ENCODE data around the gene RAB27B.

The RAB27B gene

DNA sequence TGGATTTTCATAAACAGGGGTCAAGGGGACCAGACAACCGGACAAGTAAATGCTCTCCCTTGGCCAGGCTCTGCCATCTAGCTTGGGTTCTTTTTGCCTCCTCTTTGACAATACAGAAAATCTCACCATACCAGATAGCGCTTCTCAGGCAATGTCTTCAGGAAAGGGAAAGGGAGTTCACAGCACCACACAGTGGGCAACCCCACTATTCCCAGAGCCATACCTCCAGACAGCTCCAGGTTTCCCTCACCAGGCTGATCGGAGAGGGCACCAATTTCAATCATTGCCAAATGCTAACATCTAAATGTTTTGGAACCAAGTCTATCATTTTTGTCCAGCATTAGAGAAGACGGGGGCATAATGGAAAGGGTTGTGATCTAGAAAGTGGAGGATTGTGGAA lies 102.9 kb downstream of the RAB27B start:
- Histone ChIP-seq H3K4me3 (IDR thresholded peaks at IDR 0.05; ENCODE audit: insufficient read depth, low read depth, low read length) (no peak overlapping the region), H3K79me2 (ENCODE audit: insufficient read depth, low read depth) (no peaks in the 10 kb centered on the region), H2AFZ (ENCODE audit: low read depth) (no peak overlapping the region), H3K27ac (no peak overlapping the region), H3K9ac (no peak overlapping the region), H3K27me3 (ENCODE audit: insufficient read depth, low read depth) (no peaks in the 10 kb centered on the region), H3K4me1 (ENCODE audit: low read depth, poor library complexity, severe bottlenecking) (no peaks in the 10 kb centered on the region), H3K4me2 (no peak overlapping the region), H3K36me3 (ENCODE audit: insufficient read depth) (no peaks in the 10 kb centered on the region), H4K20me1 (ENCODE audit: insufficient read depth) (no peaks in the 10 kb centered on the region)
- TF ChIP-seq, protein P1, sequence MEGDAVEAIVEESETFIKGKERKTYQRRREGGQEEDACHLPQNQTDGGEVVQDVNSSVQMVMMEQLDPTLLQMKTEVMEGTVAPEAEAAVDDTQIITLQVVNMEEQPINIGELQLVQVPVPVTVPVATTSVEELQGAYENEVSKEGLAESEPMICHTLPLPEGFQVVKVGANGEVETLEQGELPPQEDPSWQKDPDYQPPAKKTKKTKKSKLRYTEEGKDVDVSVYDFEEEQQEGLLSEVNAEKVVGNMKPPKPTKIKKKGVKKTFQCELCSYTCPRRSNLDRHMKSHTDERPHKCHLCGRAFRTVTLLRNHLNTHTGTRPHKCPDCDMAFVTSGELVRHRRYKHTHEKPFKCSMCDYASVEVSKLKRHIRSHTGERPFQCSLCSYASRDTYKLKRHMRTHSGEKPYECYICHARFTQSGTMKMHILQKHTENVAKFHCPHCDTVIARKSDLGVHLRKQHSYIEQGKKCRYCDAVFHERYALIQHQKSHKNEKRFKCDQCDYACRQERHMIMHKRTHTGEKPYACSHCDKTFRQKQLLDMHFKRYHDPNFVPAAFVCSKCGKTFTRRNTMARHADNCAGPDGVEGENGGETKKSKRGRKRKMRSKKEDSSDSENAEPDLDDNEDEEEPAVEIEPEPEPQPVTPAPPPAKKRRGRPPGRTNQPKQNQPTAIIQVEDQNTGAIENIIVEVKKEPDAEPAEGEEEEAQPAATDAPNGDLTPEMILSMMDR (conservative IDR thresholded peaks at IDR 0.05; ENCODE audit: low read depth, low read length), result no peak

DNA sequence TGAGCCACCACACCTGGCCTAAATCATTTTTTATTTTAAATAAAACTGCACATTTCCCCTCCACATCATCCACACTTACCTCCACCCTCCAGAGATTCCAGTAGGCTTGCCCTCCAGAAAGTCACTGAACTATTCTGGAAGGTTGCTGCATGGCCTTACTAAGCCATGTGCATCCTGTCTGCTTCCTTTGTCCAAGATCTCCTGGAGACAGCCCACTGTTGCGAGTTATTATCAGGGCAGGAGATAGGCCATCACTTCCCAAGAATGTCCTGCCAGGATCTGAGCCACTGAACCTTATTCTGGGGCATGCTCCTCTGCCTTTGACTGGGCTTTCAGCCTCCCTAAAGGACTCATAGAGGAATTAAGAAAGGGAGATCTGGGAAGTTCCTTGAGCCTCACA lies 104.2 kb downstream of the RAB27B start:
- TF ChIP-seq, protein P1 (conservative IDR thresholded peaks at IDR 0.05; ENCODE audit: low read depth, low read length), result no peak
- H3K4me1 ChIP-seq (ENCODE audit: low read depth, poor library complexity, severe bottlenecking), result no peaks in the 10 kb centered on the region
- no peaks in the 10 kb centered on the region for H3K79me2 ChIP-seq (ENCODE audit: insufficient read depth, low read depth)
- H3K4me2 ChIP-seq, result no peak overlapping the region
- no peaks in the 10 kb centered on the region for H3K27me3 ChIP-seq (ENCODE audit: insufficient read depth, low read depth)
- no peaks in the 10 kb centered on the region for H3K36me3 ChIP-seq (ENCODE audit: insufficient read depth)
- no peak overlapping the region for H3K27ac ChIP-seq
- no peak overlapping the region for H2AFZ ChIP-seq (ENCODE audit: low read depth)
- no peak overlapping the region for H3K4me3 ChIP-seq (IDR thresholded peaks at IDR 0.05; ENCODE audit: insufficient read depth, low read depth, low read length)
- H4K20me1 ChIP-seq (ENCODE audit: insufficient read depth), result no peaks in the 10 kb centered on the region
- no peak overlapping the region for H3K9ac ChIP-seq

DNA sequence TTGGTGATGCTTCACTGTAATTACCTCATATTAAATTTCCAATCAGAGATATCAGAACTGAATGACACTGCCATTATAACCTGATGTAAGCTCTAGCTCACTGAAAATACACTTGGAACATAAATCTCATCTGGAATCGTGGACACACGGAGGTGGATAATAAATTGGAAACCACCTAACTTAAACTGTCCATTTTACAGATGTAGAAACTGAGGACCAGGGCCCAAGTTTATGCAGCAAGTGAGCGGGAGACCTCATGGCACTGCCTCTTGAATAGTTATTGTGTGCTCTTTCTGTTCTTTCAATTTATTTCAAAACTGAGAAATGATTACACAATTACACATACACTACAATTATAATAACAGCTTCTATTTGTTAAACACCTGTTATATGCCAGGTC lies 110.2 kb downstream of the RAB27B start:
- Histone ChIP-seq H3K36me3 (ENCODE audit: insufficient read depth) (no peaks in the 10 kb centered on the region), H4K20me1 (ENCODE audit: insufficient read depth) (no peaks in the 10 kb centered on the region), H3K79me2 (ENCODE audit: insufficient read depth, low read depth) (no peaks in the 10 kb centered on the region), H3K27me3 (ENCODE audit: insufficient read depth, low read depth) (no peaks in the 10 kb centered on the region), H3K4me2 (no peak overlapping the region), H3K4me1 (ENCODE audit: low read depth, poor library complexity, severe bottlenecking) (no peaks in the 10 kb centered on the region), H2AFZ (ENCODE audit: low read depth) (no peak overlapping the region), H3K27ac (no peak overlapping the region), H3K9ac (no peak overlapping the region), H3K4me3 (IDR thresholded peaks at IDR 0.05; ENCODE audit: insufficient read depth, low read depth, low read length) (no peak overlapping the region)
- TF ChIP-seq, protein P1 (conservative IDR thresholded peaks at IDR 0.05; ENCODE audit: low read depth, low read length), result no peak

DNA sequence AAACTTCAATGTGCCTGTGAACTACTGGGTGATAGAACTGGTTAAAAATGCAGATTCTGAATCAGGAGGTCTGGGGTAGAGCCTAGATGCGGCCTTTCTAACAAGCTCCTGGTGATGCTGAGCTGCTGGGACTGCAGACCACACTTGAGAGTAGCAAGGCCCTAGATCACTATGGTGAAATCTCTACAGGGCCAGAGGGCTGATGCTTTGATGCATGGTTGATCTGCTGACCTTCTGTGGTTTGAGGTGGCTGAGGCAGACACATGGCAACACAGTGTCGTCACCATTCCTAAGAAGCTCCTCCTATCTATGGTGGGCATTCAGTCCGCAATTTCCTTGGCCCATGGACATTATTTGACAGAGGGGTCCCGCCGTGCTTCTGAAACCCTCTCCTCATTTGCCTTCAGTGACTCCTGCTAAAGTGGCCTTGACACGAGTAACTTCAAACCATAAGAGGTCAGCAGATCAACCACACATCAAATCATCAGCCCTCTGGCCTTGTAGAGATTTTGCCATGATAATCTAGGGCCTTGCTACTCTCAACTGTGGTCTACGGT lies 111.2 kb downstream of the RAB27B start:
- H3K9ac ChIP-seq, result no peak overlapping the region
- TF ChIP-seq, protein P1 (conservative IDR thresholded peaks at IDR 0.05; ENCODE audit: low read depth, low read length), result no peak
- no peak overlapping the region for H3K4me2 ChIP-seq
- no peaks in the 10 kb centered on the region for H3K79me2 ChIP-seq (ENCODE audit: insufficient read depth, low read depth)
- H4K20me1 ChIP-seq (ENCODE audit: insufficient read depth), result no peaks in the 10 kb centered on the region
- no peak overlapping the region for H3K27ac ChIP-seq
- H3K4me3 ChIP-seq (IDR thresholded peaks at IDR 0.05; ENCODE audit: insufficient read depth, low read depth, low read length), result no peak overlapping the region
- H3K4me1 ChIP-seq (ENCODE audit: low read depth, poor library complexity, severe bottlenecking), result no peaks in the 10 kb centered on the region
- H3K27me3 ChIP-seq (ENCODE audit: insufficient read depth, low read depth), result no peaks in the 10 kb centered on the region
- no peaks in the 10 kb centered on the region for H3K36me3 ChIP-seq (ENCODE audit: insufficient read depth)
- H2AFZ ChIP-seq (ENCODE audit: low read depth), result no peak overlapping the region

Measured in KMS-11 (cell line).